PC-9 (cell line): ENCODE data around the gene CDH13. TPM values are rescaled to one million over a fixed set of nuclear protein-coding genes. Genes with fewer than 3 reads are reported as not detected.

ENCODE experiments used
- BruUV-seq: library from RNA; stranded (reverse); fragments of 400-500 nt; replicated peaks from 2 replicates; lab custom pipeline; 2021; lab: Mats Ljungman, UMichigan
- CTCF ChIA-PET: fragments of 300-600 bp; sonication (Branson Sonifier 250); formaldehyde crosslinking; loops from one replicate; lab custom pipeline; 2022; ENCODE audit warnings: antibody characterized with exemption; lab: Charles Lee
- POLR2A ChIA-PET: fragments of 300-600 bp; sonication (Branson Sonifier 250); formaldehyde crosslinking; loops from one replicate; lab custom pipeline; 2022; ENCODE audit warnings: antibody characterized with exemption; ENCODE audit not compliant: unreplicated experiment; lab: Charles Lee
- DNase-seq, 2 experiments: peaks; one replicate each; pipeline versions ENCODE4 v3.0.0 to v3.0.0-alpha.2; 2015 to 2022; ENCODE audit warnings: mixed read lengths in 1 of 2
- H2AFZ ChIP-seq: fragments of 200-600 bp; sonication (generic); 2 replicates; pipeline ENCODE4 v1.8.1; 2017; ENCODE audit warnings: antibody characterized with exemption
- H3F3A ChIP-seq: fragments of 200-600 bp; sonication (generic); 2 replicates; pipeline ENCODE4 v1.8.1; 2017; ENCODE audit warnings: antibody characterized with exemption, mild to moderate bottlenecking, low read depth; ENCODE audit not compliant: insufficient read depth
- H3K27ac ChIP-seq: fragments of 200-600 bp; sonication (generic); 2 replicates; pipeline ENCODE4 v1.6.1; 2016; ENCODE audit warnings: mixed run types
- H3K27me3 ChIP-seq: fragments of 200-600 bp; sonication (generic); 2 replicates; pipeline ENCODE4 v1.6.1; 2016; ENCODE audit warnings: low read depth, mixed run types; ENCODE audit not compliant: insufficient read depth
- H3K36me3 ChIP-seq: fragments of 200-600 bp; sonication (generic); 2 replicates; pipeline ENCODE4 v1.6.1; 2016; ENCODE audit warnings: low read depth, mixed run types
- H3K4me1 ChIP-seq: fragments of 200-600 bp; sonication (generic); replicated peaks from 2 replicates; pipeline ENCODE4 v1.6.1; 2016; ENCODE audit warnings: mixed run types; ENCODE audit not compliant: insufficient read depth
- H3K4me2 ChIP-seq: fragments of 200-600 bp; sonication (generic); 2 replicates; pipeline ENCODE4 v1.6.1; 2017; ENCODE audit warnings: mixed run types
- H3K4me3 ChIP-seq: fragments of 200-600 bp; sonication (generic); 2 replicates; pipeline ENCODE4 v1.6.1; 2016; ENCODE audit warnings: mixed run types
- H3K79me2 ChIP-seq: fragments of 200-600 bp; sonication (generic); 2 replicates; pipeline ENCODE4 v1.6.1; 2017; ENCODE audit warnings: low read depth, mixed run types
- H3K9me2 ChIP-seq: fragments of 200-600 bp; sonication (generic); 2 replicates; pipeline ENCODE4 v1.8.1; 2017; ENCODE audit warnings: mild to moderate bottlenecking; ENCODE audit not compliant: insufficient read depth
- H3K9me3 ChIP-seq: fragments of 200-600 bp; sonication (generic); 2 replicates; pipeline ENCODE4 v1.8.1; 2016; ENCODE audit warnings: low read depth; ENCODE audit not compliant: insufficient read depth
- H4K20me1 ChIP-seq: fragments of 200-600 bp; sonication (generic); 2 replicates; pipeline ENCODE4 v1.8.1; 2017; ENCODE audit not compliant: insufficient read depth
- CTCF ChIP-seq: fragments of 200-600 bp; sonication (generic); conservative IDR thresholded peaks from 2 replicates; pipeline ENCODE4 v1.6.1; 2017; ENCODE audit warnings: mixed run types, antibody characterized with exemption, mild to moderate bottlenecking, moderate library complexity
- EZH2 ChIP-seq: fragments of 200-600 bp; sonication (generic); IDR thresholded peaks from 2 replicates; pipeline ENCODE4 v1.8.0; 2017; ENCODE audit warnings: antibody characterized with exemption, low read depth
- intact Hi-C: fragments of 100-400 bp; cut with micrococcal nuclease; formaldehyde crosslinking; loops from one replicate; pipeline ENCODE4 v1.10.0; 2022; ENCODE audit not compliant: unreplicated experiment
- total RNA-seq: library from RNA; stranded (reverse); gene quantifications from 2 replicates; pipeline ENCODE4 v1.2.3, GENCODE V29; 2021

The CDH13 gene
- total RNA-seq, 1 experiment from 2014 or later: 0.24 TPM

DNA sequence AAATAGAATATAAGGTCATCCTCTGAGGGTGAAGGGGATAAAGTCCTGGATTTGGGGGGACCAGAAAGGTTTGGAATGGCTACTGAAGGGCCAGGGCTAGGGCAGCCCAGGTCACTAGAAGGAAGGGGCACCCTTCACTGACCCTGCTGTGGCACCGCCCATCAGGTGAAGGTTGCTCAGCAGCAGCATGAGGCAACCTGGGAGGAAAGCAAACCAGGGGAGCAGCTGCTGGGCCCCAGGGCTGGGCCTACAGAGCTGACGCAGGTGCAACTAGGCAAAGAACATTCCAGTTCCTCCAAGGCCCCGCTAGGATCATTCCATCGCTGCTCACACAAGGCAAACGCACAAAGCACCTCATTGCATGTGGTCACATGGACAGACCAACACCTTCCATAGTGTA, 1177.6 kb downstream of the CDH13 start:
- no peak overlapping the region for H2AFZ ChIP-seq
- H4K20me1 ChIP-seq: no peaks in the 10 kb centered on the region; the same call in 1 of the 2 replicates
- no peaks in the 10 kb centered on the region for H3F3A ChIP-seq
- no peaks in the 10 kb centered on the region for H3K9me2 ChIP-seq
- BruUV-seq: no TSS peak
- no peaks in the 10 kb centered on the region for H3K27me3 ChIP-seq
- intact Hi-C loops: no loop called here
- no peak for DNase-seq
- H3K79me2 ChIP-seq: peaks cover 15% of the 10 kb centered on the region
- no peak overlapping the region for H3K27ac ChIP-seq
- H3K4me3 ChIP-seq: no peak overlapping the region
- POLR2A ChIA-PET: no interaction called here
- H3K4me1 ChIP-seq: peaks cover 36% of the 10 kb centered on the region
- H3K9me3 ChIP-seq: no peaks in the 10 kb centered on the region
- no peaks in the 10 kb centered on the region for H3K36me3 ChIP-seq
- no peak overlapping the region for H3K4me2 ChIP-seq
- no peak for TF ChIP-seq CTCF
- no peak for TF ChIP-seq EZH2
- CTCF ChIA-PET: no interaction called here

DNA sequence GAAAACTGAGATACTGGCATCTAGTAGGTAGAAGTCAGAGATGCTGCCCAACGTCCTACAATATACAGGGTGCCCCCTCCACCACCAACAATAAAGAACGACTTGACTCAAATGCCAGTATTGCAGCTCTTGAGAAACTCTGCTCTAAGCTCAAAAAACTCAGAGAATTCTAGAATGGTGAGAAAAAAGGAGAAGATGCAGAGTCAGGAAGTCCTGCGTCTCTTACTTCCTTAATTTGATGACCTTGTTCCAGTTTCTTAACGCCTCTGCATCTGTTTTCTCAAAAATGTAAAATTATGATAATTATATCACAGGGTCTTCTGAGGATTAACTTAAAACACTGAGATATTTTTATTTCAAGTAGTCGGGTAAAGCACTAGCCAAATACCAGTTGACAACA, 1179.3 kb downstream of the CDH13 start:
- Histone ChIP-seq H3K4me3 (no peak overlapping the region), H4K20me1 (peaks cover 3% of the 10 kb centered on the region; the same call in 1 of the 2 replicates), H3K27ac (no peak overlapping the region), H3K79me2 (peaks cover 29% of the 10 kb centered on the region), H3K9me2 (no peaks in the 10 kb centered on the region), H3K4me1 (peaks cover 49% of the 10 kb centered on the region), H3K27me3 (no peaks in the 10 kb centered on the region), H3K9me3 (no peaks in the 10 kb centered on the region), H3F3A (no peaks in the 10 kb centered on the region), H3K36me3 (0 out of 2 replicates have a peak, but pooled peaks cover 8% of the 10 kb centered on the region), H3K4me2 (no peak overlapping the region), H2AFZ (no peak overlapping the region)
- TF ChIP-seq EZH2: no peak
- no peak for TF ChIP-seq CTCF
- POLR2A ChIA-PET: no interaction called here
- intact Hi-C loops: no loop called here
- no peak for DNase-seq
- BruUV-seq: no TSS peak
- CTCF ChIA-PET: no interaction called here

DNA sequence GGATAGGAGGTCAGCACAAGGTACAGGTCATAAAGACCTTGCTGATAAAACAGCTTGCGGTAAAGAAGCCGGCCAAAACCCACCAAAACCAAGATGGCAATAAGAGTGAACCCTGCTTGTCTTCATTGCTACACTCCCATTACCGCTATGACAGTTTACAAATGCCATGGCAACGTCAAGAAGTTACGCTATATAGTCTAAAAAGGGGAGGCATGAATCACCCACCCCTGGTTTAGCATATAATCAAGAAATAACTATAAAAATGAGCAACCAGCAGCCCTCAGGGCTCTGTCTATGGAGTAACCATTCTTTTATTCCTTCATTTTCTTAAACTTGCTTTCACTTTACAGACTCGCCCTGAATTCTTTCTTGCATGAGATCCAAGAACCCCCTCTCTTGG, 1180.0 kb downstream of the CDH13 start:
- H3K79me2 ChIP-seq: peaks cover 34% of the 10 kb centered on the region
- H3K4me2 ChIP-seq: no peak overlapping the region
- H3K4me1 ChIP-seq: peaks cover 45% of the 10 kb centered on the region
- no peak for DNase-seq
- intact Hi-C loops: no loop called here
- no TSS peak for BruUV-seq
- ChIA-PET POLR2A (no interaction called here), CTCF (no interaction called here)
- H3K9me3 ChIP-seq: no peaks in the 10 kb centered on the region
- no peak overlapping the region for H3K27ac ChIP-seq
- H3K4me3 ChIP-seq: no peak overlapping the region
- H3K36me3 ChIP-seq: 0 out of 2 replicates have a peak, but pooled peaks cover 15% of the 10 kb centered on the region
- H2AFZ ChIP-seq: no peak overlapping the region
- TF ChIP-seq CTCF (no peak), EZH2 (no peak)
- H3K27me3 ChIP-seq: no peaks in the 10 kb centered on the region
- H3F3A ChIP-seq: no peaks in the 10 kb centered on the region; the same call in 1 of the 2 replicates
- peaks cover 3% of the 10 kb centered on the region; the same call in 1 of the 2 replicates for H4K20me1 ChIP-seq
- no peaks in the 10 kb centered on the region for H3K9me2 ChIP-seq
